Cerebellar nuclear complex (tissue), 1 donor: ENCODE measurements around the gene MMRN1.

Experiments used
- DNase-seq, 2 experiments: peaks; one replicate each; lab custom pipeline; 2025; lab: John Stamatoyannopoulos, UW

Gene MMRN1

GRCh38 chr4:89894649-89895550, at the start of gene MMRN1:
TSS of gene MMRN1 (plus strand) at chr4:89894854. CDS start at chr4:89894972, 118 bp downstream.
- no peak for DNase-seq

- DNase-seq, result no peak
Observed at GRCh38 chr4:89847571-89848325, 46.9 kb upstream of the MMRN1 start.

- no peak for DNase-seq
Observed at GRCh38 chr4:89855236-89855635, 39.4 kb upstream of the MMRN1 start.

- DNase-seq, result no peak
Observed at GRCh38 chr4:89860971-89861370, 33.7 kb upstream of the MMRN1 start.

- no peak for DNase-seq
Observed at GRCh38 chr4:89863533-89863932, 31.1 kb upstream of the MMRN1 start.

GRCh38 chr4:89868276-89868675, 26.4 kb upstream of the MMRN1 start:
- no peak for DNase-seq

GRCh38 chr4:89868999-89869589, 25.6 kb upstream of the MMRN1 start:
- DNase-seq, result no peak

- DNase-seq, result no peak
Observed at GRCh38 chr4:89871211-89871610, 23.4 kb upstream of the MMRN1 start.

GRCh38 chr4:89876548-89876947, 18.1 kb upstream of the MMRN1 start:
- DNase-seq, result no peak

- DNase-seq, result no peak
Observed at GRCh38 chr4:89878611-89879010, 16.0 kb upstream of the MMRN1 start.

- DNase-seq, result no peak
Observed at GRCh38 chr4:89879215-89879614, 15.4 kb upstream of the MMRN1 start.

- no peak for DNase-seq
Observed at GRCh38 chr4:89889289-89889688, 5.4 kb upstream of the MMRN1 start.

GRCh38 chr4:89897867-89898266, 3.2 kb downstream of the MMRN1 start:
- DNase-seq, result no peak

GRCh38 chr4:89898304-89898716, 3.7 kb downstream of the MMRN1 start:
- no peak for DNase-seq

- DNase-seq, result no peak
Observed at GRCh38 chr4:89899152-89899551, 4.5 kb downstream of the MMRN1 start.

GRCh38 chr4:89899854-89900253, 5.2 kb downstream of the MMRN1 start:
- no peak for DNase-seq

- peak in 1 of 2 experiments; percentile 36 for DNase-seq
Observed at GRCh38 chr4:89901808-89902431, 7.3 kb downstream of the MMRN1 start.

- no peak for DNase-seq
Observed at GRCh38 chr4:89904524-89904923, 9.9 kb downstream of the MMRN1 start.

GRCh38 chr4:89906316-89906715, 11.7 kb downstream of the MMRN1 start:
- DNase-seq, result no peak

GRCh38 chr4:89906777-89907521, 12.3 kb downstream of the MMRN1 start:
- no peak for DNase-seq

GRCh38 chr4:89909889-89910288, 15.2 kb downstream of the MMRN1 start:
- no peak for DNase-seq
